Nephron (organoid): Measurements from ENCODE around the gene VPS37C.

ENCODE experiments used
- H3K27ac Mint-ChIP-seq, 3 experiments: 2 replicates each; pipeline ENCODE4 v1.8.0; 2020; ENCODE audit warnings: mixed read lengths in 3 of 3, mild to moderate bottlenecking in 2 of 3, moderate library complexity in 1 of 3
- H3K27me3 Mint-ChIP-seq: 2 replicates; pipeline ENCODE4 v1.8.0; 2021; ENCODE audit warnings: low read depth, mild to moderate bottlenecking, moderate library complexity, mixed read lengths
- H3K36me3 Mint-ChIP-seq: 2 replicates; pipeline ENCODE4 v1.8.0; 2020; ENCODE audit warnings: low read depth, mixed read lengths
- H3K4me1 Mint-ChIP-seq: 2 replicates; pipeline ENCODE4 v1.8.0; 2020; ENCODE audit warnings: mixed read lengths
- H3K4me3 Mint-ChIP-seq, 3 experiments: 2 replicates each; pipeline ENCODE4 v1.8.0; 2020; ENCODE audit warnings: mild to moderate bottlenecking in 3 of 3, mixed read lengths in 3 of 3, moderate library complexity in 2 of 3
- H3K9me3 Mint-ChIP-seq: 2 replicates; pipeline ENCODE4 v1.8.0; 2020; ENCODE audit warnings: mixed read lengths
- CTCF ChIP-seq, 3 experiments: fragments of 200-600 bp; sonication (generic); IDR thresholded peaks; one replicate each; pipeline ENCODE4 v1.5.0; 2021; ENCODE audit warnings: antibody characterized with exemption in 3 of 3; ENCODE audit not compliant: unreplicated experiment in 3 of 3

VPS37C gene

GRCh38 chr11:61133956-61134662 is 27.1 kb downstream of the VPS37C start:
- Mint-ChIP-seq H3K4me1 (peaks cover 36% of the 10 kb centered on the region), H3K9me3 (no peaks in the 10 kb centered on the region), H3K4me3 (no peak overlapping the region), H3K27ac (no peak overlapping the region), H3K36me3 (peaks cover 23% of the 10 kb centered on the region), H3K27me3 (peaks cover 3% of the 10 kb centered on the region)
- TF ChIP-seq CTCF (IDR thresholded peaks at IDR 0.05; ENCODE audit: unreplicated experiment in 3 of 3), result no peak

- H3K9me3 Mint-ChIP-seq, result no peaks in the 10 kb centered on the region
- TF ChIP-seq CTCF (IDR thresholded peaks at IDR 0.05; ENCODE audit: unreplicated experiment in 3 of 3), result no peak
- peaks cover 21% of the 10 kb centered on the region for H3K36me3 Mint-ChIP-seq
- peaks cover 3% of the 10 kb centered on the region for H3K27me3 Mint-ChIP-seq
- H3K4me3 Mint-ChIP-seq, result no peak overlapping the region
- peaks cover 27% of the 10 kb centered on the region for H3K4me1 Mint-ChIP-seq
- H3K27ac Mint-ChIP-seq, result peak overlapping the region in 1 of 3 experiments; percentile 56
Measured at GRCh38 chr11:61133145-61133544, 28.1 kb downstream of the VPS37C start.

GRCh38 chr11:61132646-61133045 is 28.6 kb downstream of the VPS37C start:
- TF ChIP-seq CTCF (IDR thresholded peaks at IDR 0.05; ENCODE audit: unreplicated experiment in 3 of 3), result no peak
- Mint-ChIP-seq H3K4me3 (no peak overlapping the region), H3K4me1 (peaks cover 22% of the 10 kb centered on the region), H3K36me3 (peaks cover 17% of the 10 kb centered on the region), H3K27me3 (peaks cover 3% of the 10 kb centered on the region), H3K27ac (no peak overlapping the region), H3K9me3 (no peaks in the 10 kb centered on the region)

- no peak overlapping the region for H3K4me3 Mint-ChIP-seq
- H3K36me3 Mint-ChIP-seq, result peaks cover 11% of the 10 kb centered on the region
Measured at GRCh38 chr11:61131998-61132555, 29.1 kb downstream of the VPS37C start.

GRCh38 chr11:61131586-61131985 is 29.6 kb downstream of the VPS37C start:
- H3K27ac Mint-ChIP-seq, result peak overlapping the region in 2 of 3 experiments; percentile 39 to 54
- peaks cover 19% of the 10 kb centered on the region for H3K4me1 Mint-ChIP-seq
- H3K4me3 Mint-ChIP-seq, result no peak overlapping the region
- H3K9me3 Mint-ChIP-seq, result no peaks in the 10 kb centered on the region
- H3K27me3 Mint-ChIP-seq, result no peaks in the 10 kb centered on the region
- TF ChIP-seq CTCF (IDR thresholded peaks at IDR 0.05; ENCODE audit: unreplicated experiment in 3 of 3), result no peak
- peaks cover 7% of the 10 kb centered on the region for H3K36me3 Mint-ChIP-seq

More at GRCh38 chr11:61131998-61132555, 29.1 kb downstream of the VPS37C start:
- no peak overlapping the region for H3K27ac Mint-ChIP-seq
- no peaks in the 10 kb centered on the region for H3K9me3 Mint-ChIP-seq
- peaks cover under 1% of the 10 kb centered on the region for H3K27me3 Mint-ChIP-seq
- no peak for TF ChIP-seq CTCF (IDR thresholded peaks at IDR 0.05; ENCODE audit: unreplicated experiment in 3 of 3)
- peaks cover 19% of the 10 kb centered on the region for H3K4me1 Mint-ChIP-seq

- H3K9me3 Mint-ChIP-seq, result no peaks in the 10 kb centered on the region
- no peak overlapping the region for H3K4me3 Mint-ChIP-seq
- H3K27ac Mint-ChIP-seq, result peak overlapping the region in 2 of 3 experiments; percentile 39 to 54
- peaks cover 4% of the 10 kb centered on the region for H3K36me3 Mint-ChIP-seq
- no peak for TF ChIP-seq CTCF (IDR thresholded peaks at IDR 0.05; ENCODE audit: unreplicated experiment in 3 of 3)
- H3K4me1 Mint-ChIP-seq, result peaks cover 22% of the 10 kb centered on the region
- no peaks in the 10 kb centered on the region for H3K27me3 Mint-ChIP-seq
Measured at GRCh38 chr11:61131186-61131585, 30.0 kb downstream of the VPS37C start.
